Adrenal gland (tissue), 5 donors: ENCODE measurements around the gene GDF10.

Experiments used
- POLR2A ChIP-seq, 2 donors: fragments of 450-650 bp; IDR thresholded peaks; one replicate each; pipeline ENCODE4 v1.6.1; 2017; ENCODE audit warnings: antibody characterized with exemption in 2 of 2, mild to moderate bottlenecking in 2 of 2, moderate library complexity in 1 of 2
- TF ChIP-seq, protein P1 (sequence below), 6 experiments: fragments of 450-650 bp in 4 of 6; fragments of 200-600 bp in 2 of 6; sonication (generic) in 1 of 6; IDR thresholded peaks; 1 replicate in 5 of 6; 2 replicates in 1 of 6; pipeline versions ENCODE4 v1.5.1 to v1.8.0; 2016 to 2021; ENCODE audit warnings: antibody characterized with exemption in 6 of 6, mild to moderate bottlenecking in 2 of 6, moderate library complexity in 1 of 6
- donor health status: DM: no; HTN: no; CAD: no.

DNA sequence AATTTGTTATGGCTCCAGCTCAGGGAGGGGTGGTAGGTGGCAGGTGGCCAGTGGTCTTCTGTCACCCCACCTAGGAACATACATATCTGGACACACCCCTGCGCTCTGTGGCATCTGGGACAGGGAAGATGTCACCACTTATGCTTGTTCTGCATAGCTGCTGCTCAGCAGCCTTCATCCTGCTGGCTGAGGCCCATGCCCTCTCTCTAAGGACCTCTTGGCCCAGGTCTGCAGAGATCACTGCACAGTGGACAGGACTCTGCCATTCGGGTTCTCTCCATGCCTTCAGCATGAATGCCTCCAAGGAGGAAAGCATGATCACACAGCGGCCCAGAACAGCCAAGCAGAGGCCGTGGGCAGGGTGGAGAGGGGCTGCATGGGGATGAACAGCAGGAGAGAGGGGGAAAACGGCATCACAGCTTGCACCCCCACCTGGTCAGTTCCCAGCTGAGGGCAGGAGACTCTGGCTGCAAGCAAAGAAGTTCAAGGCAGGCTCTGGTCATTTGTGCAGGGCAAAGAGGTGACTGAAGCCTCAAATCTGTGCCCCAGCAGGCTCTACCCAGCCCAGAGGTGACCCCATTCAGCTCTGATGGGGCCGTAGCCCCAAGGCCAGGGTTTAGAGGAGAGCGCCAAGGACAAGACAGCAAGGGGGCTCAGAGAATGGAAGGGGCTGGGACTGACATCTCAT, 47.8 kb upstream of the GDF10 start:
- TF ChIP-seq, protein P1, sequence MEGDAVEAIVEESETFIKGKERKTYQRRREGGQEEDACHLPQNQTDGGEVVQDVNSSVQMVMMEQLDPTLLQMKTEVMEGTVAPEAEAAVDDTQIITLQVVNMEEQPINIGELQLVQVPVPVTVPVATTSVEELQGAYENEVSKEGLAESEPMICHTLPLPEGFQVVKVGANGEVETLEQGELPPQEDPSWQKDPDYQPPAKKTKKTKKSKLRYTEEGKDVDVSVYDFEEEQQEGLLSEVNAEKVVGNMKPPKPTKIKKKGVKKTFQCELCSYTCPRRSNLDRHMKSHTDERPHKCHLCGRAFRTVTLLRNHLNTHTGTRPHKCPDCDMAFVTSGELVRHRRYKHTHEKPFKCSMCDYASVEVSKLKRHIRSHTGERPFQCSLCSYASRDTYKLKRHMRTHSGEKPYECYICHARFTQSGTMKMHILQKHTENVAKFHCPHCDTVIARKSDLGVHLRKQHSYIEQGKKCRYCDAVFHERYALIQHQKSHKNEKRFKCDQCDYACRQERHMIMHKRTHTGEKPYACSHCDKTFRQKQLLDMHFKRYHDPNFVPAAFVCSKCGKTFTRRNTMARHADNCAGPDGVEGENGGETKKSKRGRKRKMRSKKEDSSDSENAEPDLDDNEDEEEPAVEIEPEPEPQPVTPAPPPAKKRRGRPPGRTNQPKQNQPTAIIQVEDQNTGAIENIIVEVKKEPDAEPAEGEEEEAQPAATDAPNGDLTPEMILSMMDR (IDR thresholded peaks at IDR 0.05), result no peak
- TF ChIP-seq POLR2A (IDR thresholded peaks at IDR 0.05), result no peak
